Activated B cell treated with CpG ODN at 0.5 μM for 24 hours (primary cell): ENCODE data around the gene UNC119. TPM values are rescaled to one million over a fixed set of nuclear protein-coding genes. Genes with fewer than 3 reads are reported as not detected.
"Not testable (repeated sequence)": the region's sequence is repeated elsewhere in the genome, so short reads cannot be mapped to it uniquely, and the experiment has no call there.

Source experiments
- ATAC-seq: fragments of 200-7000 bp; cut with Tn5 transposase; one replicate; pipeline ENCODE4 v1.10.0; 2021; ENCODE audit warnings: low read depth, mild to moderate bottlenecking, moderate library complexity
- CTCF ChIA-PET: fragments of 350-600 bp; sonication (Branson Sonifier 250); formaldehyde crosslinking; loops from one replicate; lab custom pipeline; 2021; ENCODE audit warnings: antibody characterized with exemption; lab: Charles Lee
- POLR2A ChIA-PET: fragments of 350-600 bp; sonication (Branson Sonifier 250); formaldehyde crosslinking; loops from one replicate; lab custom pipeline; 2021; ENCODE audit warnings: antibody characterized with exemption; lab: Charles Lee
- DNase-seq: peaks from one replicate; pipeline ENCODE4 v3.0.0; 2022
- H3K27ac Mint-ChIP-seq: one replicate; pipeline ENCODE4 v1.8.0; 2020; ENCODE audit warnings: mixed read lengths
- H3K27me3 Mint-ChIP-seq: one replicate; pipeline ENCODE4 v1.8.0; 2021; ENCODE audit warnings: mixed read lengths
- H3K36me3 Mint-ChIP-seq: one replicate; pipeline ENCODE4 v1.8.0; 2021; ENCODE audit warnings: low read depth, mixed read lengths
- H3K4me1 Mint-ChIP-seq: one replicate; pipeline ENCODE4 v1.8.0; 2021; ENCODE audit warnings: mixed read lengths
- H3K4me3 Mint-ChIP-seq: one replicate; pipeline ENCODE4 v1.8.0; 2020; ENCODE audit warnings: mild to moderate bottlenecking, mixed read lengths
- H3K9me3 Mint-ChIP-seq: one replicate; pipeline ENCODE4 v1.8.0; 2020; ENCODE audit warnings: mixed read lengths
- CTCF ChIP-seq: fragments of 200-600 bp; IDR thresholded peaks from one replicate; pipeline ENCODE4 v1.8.0; 2022; ENCODE audit warnings: antibody characterized with exemption, mild to moderate bottlenecking
- intact Hi-C: fragments of 100-400 bp; cut with micrococcal nuclease; formaldehyde crosslinking; loops from one replicate; pipeline ENCODE4 v1.15.1; 2024
- total RNA-seq: library from RNA; stranded (reverse); gene quantifications from 2 replicates; pipeline ENCODE4 v1.2.3, GENCODE V29; 2022

Gene UNC119
- total RNA-seq, 1 donor from 2014 or later = 437 TPM

- peaks cover 4% of the 10 kb centered on the region for H3K36me3 Mint-ChIP-seq
- H3K4me1 Mint-ChIP-seq = peaks cover 26% of the 10 kb centered on the region
- POLR2A ChIA-PET = interaction anchor here (0.6 to 3.1 kb wide), 17 partner anchors 8 to 294 kb away, joined by 3 to 58 read pairs (median 4); partner anchors contain the start of genes BLTP2, IFT20, SDF2 and SPAG5
- no peaks in the 10 kb centered on the region for H3K27me3 Mint-ChIP-seq
- no peaks in the 10 kb centered on the region for H3K9me3 Mint-ChIP-seq
- DNase-seq (peak; percentile 98), ATAC-seq (peak; percentile 99)
- TF ChIP-seq CTCF = no peak
- intact Hi-C loops = loop anchor here (1.0 to 2.0 kb wide), 4 partner anchors 10 to 68 kb away; partner anchors contain the start of genes BLTP2 and SPAG5
- H3K4me3 Mint-ChIP-seq = peak within 1 kb of the TSS; percentile 79
- peak within 1 kb of the TSS; percentile 92 for H3K27ac Mint-ChIP-seq
- CTCF ChIA-PET = interaction anchor here (0.7 to 1.0 kb wide), 2 partner anchors 29 to 36 kb away, joined by 3 to 4 read pairs; no protein-coding TSS in a partner anchor
Observed at GRCh38 chr17:28576758-28577465, 24.5 kb upstream of the UNC119 start, which contains the start of gene ALDOC. ALDOC (minus strand) TSS chr17:28576895; CDS start chr17:28575532, 1,363 bp downstream.

- not testable (repeated sequence) for ATAC-seq, H3K36me3 Mint-ChIP-seq, DNase-seq, H3K27ac Mint-ChIP-seq, H3K9me3 Mint-ChIP-seq, H3K27me3 Mint-ChIP-seq
- CTCF ChIA-PET = interaction anchor here (1.0 kb wide), 1 partner anchor 36 kb away, joined by 3 read pairs; no protein-coding TSS in a partner anchor
- POLR2A ChIA-PET = interaction anchor here (0.6 to 3.1 kb wide), 11 partner anchors 9 to 257 kb away, joined by 3 to 58 read pairs (median 4); partner anchors contain the start of genes BLTP2, SDF2, SPAG5 and SUPT6H
- peak overlapping the region; percentile 79 for H3K4me3 Mint-ChIP-seq
- intact Hi-C loops = loop anchor here (1.0 to 2.0 kb wide), 2 partner anchors 9 to 69 kb away; partner anchors contain the start of gene BLTP2
- peaks cover 30% of the 10 kb centered on the region for H3K4me1 Mint-ChIP-seq
Observed at GRCh38 chr17:28576016-28576415, 23.6 kb upstream of the UNC119 start.

- no peaks in the 10 kb centered on the region for H3K9me3 Mint-ChIP-seq
- POLR2A ChIA-PET = interaction anchor here (0.6 to 3.0 kb wide), 3 partner anchors 20 to 26 kb away, joined by 4 to 39 read pairs (median 4); partner anchors contain the start of gene SPAG5
- no peak for ATAC-seq
- peaks cover 37% of the 10 kb centered on the region for H3K4me1 Mint-ChIP-seq
- no peak overlapping the region for H3K27ac Mint-ChIP-seq
- DNase-seq = no peak
- peaks cover 10% of the 10 kb centered on the region for H3K36me3 Mint-ChIP-seq
- intact Hi-C loops = no loop called here
- H3K4me3 Mint-ChIP-seq = no peak overlapping the region
- CTCF ChIA-PET = no interaction called here
- H3K27me3 Mint-ChIP-seq = no peaks in the 10 kb centered on the region
- no peak for TF ChIP-seq CTCF
Observed at GRCh38 chr17:28575126-28575795, 22.8 kb upstream of the UNC119 start.

GRCh38 chr17:28574526-28574925, 22.1 kb upstream of the UNC119 start:
- Mint-ChIP-seq H3K36me3 (peaks cover 15% of the 10 kb centered on the region), H3K4me3 (no peak overlapping the region), H3K27ac (peak overlapping the region; percentile 31), H3K4me1 (peaks cover 44% of the 10 kb centered on the region), H3K27me3 (no peaks in the 10 kb centered on the region), H3K9me3 (no peaks in the 10 kb centered on the region)
- intact Hi-C loops = loop anchor here (5.0 kb wide), 1 partner anchor 38 kb away; the partner anchor contains the start of gene RSKR
- TF ChIP-seq CTCF = no peak
- ATAC-seq = no peak
- ChIA-PET CTCF (no interaction called here), POLR2A (no interaction called here)
- no peak for DNase-seq

GRCh38 chr17:28573966-28574480, 21.6 kb upstream of the UNC119 start:
- no peak overlapping the region for H3K27ac Mint-ChIP-seq
- POLR2A ChIA-PET = no interaction called here
- H3K27me3 Mint-ChIP-seq = no peaks in the 10 kb centered on the region
- TF ChIP-seq CTCF = no peak
- ATAC-seq (no peak), DNase-seq (no peak)
- peaks cover 49% of the 10 kb centered on the region for H3K4me1 Mint-ChIP-seq
- peaks cover 16% of the 10 kb centered on the region for H3K36me3 Mint-ChIP-seq
- CTCF ChIA-PET = no interaction called here
- intact Hi-C loops = loop anchor here (5.0 kb wide), 1 partner anchor 38 kb away; the partner anchor contains the start of gene RSKR
- H3K4me3 Mint-ChIP-seq = no peak overlapping the region
- H3K9me3 Mint-ChIP-seq = no peaks in the 10 kb centered on the region
